Epithelial cell of esophagus (primary cell): Measurements from ENCODE around the gene HYDIN.

Experiments
- DNase-seq: peaks from one replicate; pipeline ENCODE4 v3.0.0; 2010; ENCODE audit warnings: low read depth
- H3K4me3 ChIP-seq: 2 replicates; pipeline ENCODE4 v1.5.1; 2011; ENCODE audit warnings: mild to moderate bottlenecking, low read length, control low read depth
- TF ChIP-seq, protein P1 (sequence below): IDR thresholded peaks from 2 replicates; pipeline ENCODE4 v1.5.1; 2011; ENCODE audit warnings: low read depth, mild to moderate bottlenecking, low read length, control low read depth, inconsistent platforms; ENCODE audit not compliant: insufficient read depth; ENCODE audit errors: missing control alignments

HYDIN gene

DNA sequence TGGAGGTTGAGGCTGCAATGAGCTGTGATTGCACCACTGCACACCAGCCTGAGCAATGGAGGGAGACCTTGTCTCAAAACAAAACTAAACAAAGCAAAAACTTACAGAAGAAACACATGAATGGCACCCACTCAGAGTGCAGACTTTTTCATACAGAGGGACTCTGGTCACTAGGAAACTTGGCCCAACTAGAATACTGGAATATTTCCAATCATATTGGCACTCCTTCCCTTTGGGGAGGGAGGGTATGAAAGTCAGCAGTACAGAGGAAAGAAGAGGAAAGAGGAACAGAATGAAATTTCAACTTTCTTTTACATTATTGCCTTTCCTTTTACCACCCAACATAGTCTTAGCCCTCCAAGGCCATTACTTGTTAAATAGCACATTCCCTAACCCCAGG, 30.5 kb upstream of the HYDIN start:
- no peak for DNase-seq
- no peak overlapping the region for H3K4me3 ChIP-seq
- TF ChIP-seq, protein P1, sequence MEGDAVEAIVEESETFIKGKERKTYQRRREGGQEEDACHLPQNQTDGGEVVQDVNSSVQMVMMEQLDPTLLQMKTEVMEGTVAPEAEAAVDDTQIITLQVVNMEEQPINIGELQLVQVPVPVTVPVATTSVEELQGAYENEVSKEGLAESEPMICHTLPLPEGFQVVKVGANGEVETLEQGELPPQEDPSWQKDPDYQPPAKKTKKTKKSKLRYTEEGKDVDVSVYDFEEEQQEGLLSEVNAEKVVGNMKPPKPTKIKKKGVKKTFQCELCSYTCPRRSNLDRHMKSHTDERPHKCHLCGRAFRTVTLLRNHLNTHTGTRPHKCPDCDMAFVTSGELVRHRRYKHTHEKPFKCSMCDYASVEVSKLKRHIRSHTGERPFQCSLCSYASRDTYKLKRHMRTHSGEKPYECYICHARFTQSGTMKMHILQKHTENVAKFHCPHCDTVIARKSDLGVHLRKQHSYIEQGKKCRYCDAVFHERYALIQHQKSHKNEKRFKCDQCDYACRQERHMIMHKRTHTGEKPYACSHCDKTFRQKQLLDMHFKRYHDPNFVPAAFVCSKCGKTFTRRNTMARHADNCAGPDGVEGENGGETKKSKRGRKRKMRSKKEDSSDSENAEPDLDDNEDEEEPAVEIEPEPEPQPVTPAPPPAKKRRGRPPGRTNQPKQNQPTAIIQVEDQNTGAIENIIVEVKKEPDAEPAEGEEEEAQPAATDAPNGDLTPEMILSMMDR, result no peak

DNA sequence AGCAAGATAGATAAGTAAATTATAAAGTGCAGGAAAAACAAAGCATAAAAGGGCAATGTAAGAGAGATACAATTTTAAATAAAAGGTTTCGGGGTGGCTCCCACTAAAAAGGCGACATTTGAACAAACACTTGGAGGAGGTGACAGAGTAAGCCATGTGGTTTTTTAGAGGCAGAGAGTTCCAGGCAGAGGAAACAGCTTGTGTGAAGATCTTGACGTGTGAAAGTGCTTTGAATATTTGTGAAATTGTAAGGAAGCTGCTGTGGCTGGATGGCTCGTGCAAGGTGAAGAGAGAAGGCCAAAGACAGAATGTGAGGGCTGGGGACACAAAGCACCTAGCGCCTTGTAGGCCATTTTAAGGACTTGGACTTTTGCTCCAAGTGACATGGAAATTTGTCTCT, 28.6 kb upstream of the HYDIN start:
- TF ChIP-seq, protein P1, result no peak
- H3K4me3 ChIP-seq, result no peak overlapping the region
- DNase-seq, result no peak

DNA sequence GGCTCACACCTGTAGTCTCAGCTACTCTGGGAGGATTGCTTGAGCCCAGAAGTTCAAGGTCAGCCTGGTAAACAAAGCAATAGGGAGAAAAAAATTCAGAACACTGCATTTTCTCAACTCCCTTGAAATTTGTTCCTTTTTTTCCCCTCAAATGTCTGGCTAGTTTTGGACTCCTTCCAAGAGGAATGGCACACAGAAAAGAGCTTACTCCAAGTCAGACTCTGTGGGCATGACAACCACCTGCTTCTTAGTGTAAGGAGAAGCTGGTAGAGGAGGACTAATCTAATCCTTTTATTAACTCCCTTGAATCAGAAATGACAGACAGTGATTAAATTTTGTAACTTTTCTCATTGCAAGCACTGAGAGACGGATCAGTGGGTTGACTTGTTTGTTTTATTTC, 27.9 kb upstream of the HYDIN start:
- DNase-seq, result no peak
- TF ChIP-seq, protein P1, result no peak

DNA sequence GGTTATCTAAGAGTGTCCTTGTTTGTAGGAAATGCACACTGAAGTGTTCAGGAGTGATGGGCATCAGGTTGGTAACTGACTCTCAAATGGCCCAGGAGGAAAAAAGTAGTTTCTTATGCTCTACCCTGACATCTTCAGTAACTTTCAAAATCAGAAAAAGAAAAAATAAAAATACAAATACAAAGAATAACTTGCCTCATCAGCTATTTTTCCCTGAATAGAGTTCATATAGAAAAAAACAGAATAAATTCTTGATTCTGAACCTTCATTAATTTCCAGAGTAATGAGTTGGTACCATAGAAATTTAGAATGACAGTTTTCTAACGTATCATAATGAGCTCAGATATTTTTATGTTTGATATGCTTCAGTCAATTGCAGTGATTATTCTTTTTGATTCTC, 27.2 kb upstream of the HYDIN start:
- DNase-seq, result no peak
- TF ChIP-seq, protein P1, result no peak

More for the DNA sequence above, 27.9 kb upstream of the HYDIN start:
- H3K4me3 ChIP-seq, result no peak overlapping the region

DNA sequence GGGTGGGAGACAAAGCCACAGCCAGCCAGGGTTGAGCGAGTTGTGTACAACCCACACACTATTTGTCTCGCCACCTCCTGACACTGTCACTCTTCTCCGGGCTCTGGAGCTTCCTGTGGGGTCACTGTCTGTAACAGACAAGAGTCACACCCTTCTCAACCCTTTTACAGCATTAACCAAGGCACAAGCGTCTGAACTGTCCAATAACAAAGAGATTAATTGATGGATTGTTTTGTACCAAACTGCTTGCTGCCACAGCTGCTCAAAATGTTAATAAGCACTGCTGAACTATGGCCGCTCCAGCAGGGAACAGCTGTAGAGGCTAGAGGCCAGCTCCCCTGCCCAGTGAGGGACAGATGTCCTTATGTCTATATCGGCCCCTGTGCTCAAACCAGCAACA, 25.2 kb upstream of the HYDIN start:
- TF ChIP-seq, protein P1, result no peak
- H3K4me3 ChIP-seq, result no peak overlapping the region
- no peak for DNase-seq

More for the DNA sequence above, 27.2 kb upstream of the HYDIN start:
- no peak overlapping the region for H3K4me3 ChIP-seq

DNA sequence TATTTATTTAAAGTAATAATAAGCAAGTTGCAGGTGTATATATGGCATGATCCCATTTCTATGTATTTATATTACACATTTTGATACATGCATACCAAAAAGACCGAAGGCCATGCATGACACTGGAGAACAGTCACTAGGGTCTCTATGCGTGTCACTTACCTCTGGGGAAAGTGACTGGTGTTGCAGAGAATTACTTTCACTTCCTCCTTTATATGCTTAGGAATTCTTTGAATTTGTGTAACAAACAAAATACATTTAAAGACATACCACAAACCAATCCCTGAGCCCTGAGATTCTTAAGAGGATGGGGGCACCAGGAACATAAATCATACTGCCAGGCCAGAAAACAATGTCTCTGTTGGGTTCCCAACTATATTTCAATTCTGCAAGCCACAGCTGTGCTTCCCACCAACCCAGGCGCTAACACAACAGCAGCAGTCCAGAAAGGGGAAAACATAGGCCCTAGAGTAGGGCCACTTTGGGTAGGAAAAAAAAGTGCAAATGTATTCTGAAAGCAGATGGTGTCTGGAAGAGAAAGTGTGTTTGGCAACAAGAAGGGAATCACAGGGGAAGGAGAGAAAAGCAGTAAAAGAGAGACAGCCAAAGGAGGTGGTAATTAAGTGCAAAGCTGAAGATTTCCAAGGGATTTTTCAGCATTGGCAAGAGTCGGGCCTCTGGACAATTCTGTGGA, 24.5 kb upstream of the HYDIN start:
- DNase-seq, result no peak
- TF ChIP-seq, protein P1, result no peak
- no peak overlapping the region for H3K4me3 ChIP-seq
